Stimulated activated CD4-positive, alpha-beta T cell treated with anti-CD3 and anti-CD28 coated beads, Interleukin-2, amount 100 ng/mL, for 24 hours (primary cell): ENCODE data around the gene C9orf50.
A peak's percentile ranks its signal among the peaks of the same experiment; 100 is the strongest.

ENCODE experiments used
- DNase-seq, 2 donors: peaks; one replicate each; pipeline ENCODE4 v3.0.0-alpha.2; 2020

C9orf50 gene

DNA sequence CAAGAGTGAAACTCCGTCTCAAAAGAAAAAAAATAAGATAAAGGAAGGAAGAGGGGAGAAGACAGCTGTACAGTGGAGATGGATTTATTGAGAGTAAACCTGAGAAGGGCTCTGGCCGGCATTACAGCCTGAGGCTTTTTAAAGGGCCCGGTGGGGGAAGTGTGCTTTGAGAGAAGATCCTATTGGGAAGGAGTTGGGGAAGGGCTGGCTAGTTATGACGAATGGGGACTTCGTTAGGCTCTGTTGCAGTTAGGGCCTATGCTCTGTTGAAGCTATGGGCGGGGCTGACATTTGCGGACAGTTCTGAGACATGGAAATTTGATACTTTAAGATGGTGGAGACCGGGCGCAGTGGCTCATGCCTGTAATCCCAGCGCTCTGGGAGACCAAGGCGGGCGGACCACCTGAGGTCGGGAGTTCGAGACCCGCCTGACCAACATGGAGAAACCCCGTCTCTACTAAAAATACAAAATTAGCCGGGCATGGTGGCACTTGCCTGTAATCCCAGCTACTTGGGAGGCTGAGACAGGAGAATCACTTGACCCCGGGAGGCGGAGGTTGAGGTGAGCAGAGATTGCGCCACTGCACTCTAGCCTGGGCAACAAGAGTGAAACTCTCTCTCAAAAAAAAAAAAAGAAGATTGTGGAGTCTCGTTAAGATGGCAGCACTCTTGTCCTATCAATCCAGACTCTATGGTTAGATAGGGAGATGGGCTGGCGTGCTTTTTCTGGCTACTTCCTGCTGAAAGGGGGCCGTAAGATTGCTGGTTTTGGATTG is 33.2 kb downstream of the C9orf50 start:
- no peak for DNase-seq

DNA sequence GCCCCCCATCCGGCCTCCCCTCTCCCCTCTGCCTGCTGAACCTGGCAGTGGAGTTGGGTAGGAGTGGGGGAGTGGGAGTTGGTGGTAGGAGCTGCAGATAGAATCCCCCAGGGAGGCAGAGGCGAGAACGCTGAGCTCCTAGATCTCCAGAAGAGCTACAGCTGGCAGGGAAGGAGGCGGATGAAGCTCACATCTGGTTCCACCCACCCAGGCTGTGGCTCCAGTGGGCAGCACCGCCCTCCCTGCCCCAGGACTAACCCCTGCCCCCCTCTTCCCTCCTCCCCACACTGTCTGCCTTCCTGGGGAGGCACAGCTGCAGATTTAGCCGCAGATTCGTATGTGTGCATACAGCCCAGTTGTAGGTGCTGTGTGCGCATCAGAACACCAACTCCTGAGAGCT is 34.2 kb downstream of the C9orf50 start:
- DNase-seq = no peak

GRCh38 chr9:129586245-129586644 is 34.7 kb downstream of the C9orf50 start:
- DNase-seq = no peak

- no peak for DNase-seq
These were observed 35.5 kb downstream of the C9orf50 start for GRCh38 chr9:129585352-129585751.

DNA sequence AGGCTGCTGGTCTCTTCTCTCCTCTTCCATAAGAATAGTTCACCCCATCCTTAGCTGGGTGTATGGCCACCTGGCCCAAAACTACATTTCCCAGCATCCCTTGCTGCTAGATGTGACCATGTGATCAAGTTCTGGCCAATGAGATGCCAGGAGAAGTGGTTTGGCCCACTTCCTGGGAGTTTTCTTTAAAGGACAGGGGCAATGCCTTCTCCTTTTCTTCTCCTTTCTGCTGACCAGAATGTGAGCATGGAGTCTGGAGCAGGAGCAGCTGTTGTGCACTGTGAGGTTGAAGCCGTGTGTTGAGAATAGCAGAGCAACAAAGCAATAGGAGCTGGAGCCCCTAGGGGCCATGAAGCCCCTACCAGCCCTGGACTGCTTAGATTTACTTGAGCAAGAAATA is 36.8 kb downstream of the C9orf50 start:
- DNase-seq = peak; percentile 61 to 65

DNA sequence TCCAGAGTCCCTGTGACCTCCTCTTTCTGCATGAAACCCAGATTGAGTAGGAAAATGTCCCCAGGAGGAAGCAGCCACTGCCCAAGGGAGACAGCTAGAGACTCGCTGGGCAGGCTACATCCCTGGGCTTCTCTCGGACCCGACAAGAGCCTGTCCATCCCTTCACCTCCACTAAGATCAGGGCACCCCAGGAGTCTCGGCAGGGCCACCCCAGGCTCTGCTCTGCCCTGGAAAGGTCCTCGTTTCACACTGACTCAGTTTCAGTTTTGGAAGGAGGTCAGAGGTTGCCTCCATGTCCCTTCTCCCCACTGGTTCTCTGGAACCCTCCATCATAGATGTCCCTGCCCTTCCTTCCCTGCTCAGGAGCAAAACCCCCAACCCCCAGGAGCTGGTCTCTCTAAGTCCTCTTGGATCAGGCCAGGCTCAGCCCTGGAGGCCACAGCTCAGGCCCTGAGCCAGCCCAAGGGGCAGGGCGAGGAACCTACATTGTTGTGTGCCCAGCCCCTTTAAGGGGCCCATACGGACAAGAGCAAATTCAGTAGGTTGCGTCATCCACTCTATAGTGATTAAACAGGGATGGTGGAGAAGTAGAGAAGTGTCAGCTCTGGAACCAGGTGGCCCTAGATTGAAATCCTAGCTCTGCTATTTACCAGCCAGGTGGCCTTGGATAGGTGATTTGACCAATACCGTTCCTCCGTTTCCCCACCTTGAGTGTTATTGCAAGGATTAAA is 37.4 kb downstream of the C9orf50 start:
- DNase-seq = no peak

- DNase-seq = peak in 1 of 2 donors; percentile 22
These were observed 38.0 kb downstream of the C9orf50 start for GRCh38 chr9:129582855-129583254.

DNA sequence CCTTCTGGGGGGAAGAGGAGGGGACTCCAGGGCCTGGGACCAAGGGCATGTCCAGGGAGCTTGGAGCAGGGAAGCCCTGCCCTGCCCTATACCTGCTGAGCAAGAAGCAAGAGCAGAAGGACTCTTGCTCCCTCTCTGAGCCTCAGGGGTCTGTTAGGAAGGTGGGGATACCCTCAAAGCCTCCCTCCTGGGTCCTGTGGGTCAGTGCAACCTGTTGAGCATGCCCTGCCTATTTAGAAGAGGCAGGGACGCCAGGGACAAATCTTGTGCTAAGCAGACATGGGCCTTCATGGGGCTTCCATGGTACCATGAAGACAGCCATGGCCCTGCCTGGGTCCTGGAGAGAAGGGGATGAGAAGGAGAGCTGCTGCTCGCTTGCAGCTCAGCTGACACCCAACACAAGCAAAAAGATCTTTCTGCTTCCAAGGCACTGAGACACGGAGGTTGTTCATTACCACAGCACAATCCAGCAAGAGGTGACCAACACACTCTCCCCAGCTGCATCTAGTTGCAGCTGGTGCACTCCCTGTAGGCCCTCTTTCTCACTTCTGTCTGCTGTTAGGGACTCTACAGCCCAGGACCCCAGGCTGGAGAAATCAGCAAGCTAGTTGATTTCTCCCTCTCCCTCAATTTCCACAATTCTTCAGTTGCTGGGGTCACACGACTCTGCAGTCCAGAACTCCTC is 39.3 kb downstream of the C9orf50 start:
- DNase-seq = no peak

- peak; percentile 32 for DNase-seq
These were observed 40.5 kb downstream of the C9orf50 start for GRCh38 chr9:129580211-129580915.

DNA sequence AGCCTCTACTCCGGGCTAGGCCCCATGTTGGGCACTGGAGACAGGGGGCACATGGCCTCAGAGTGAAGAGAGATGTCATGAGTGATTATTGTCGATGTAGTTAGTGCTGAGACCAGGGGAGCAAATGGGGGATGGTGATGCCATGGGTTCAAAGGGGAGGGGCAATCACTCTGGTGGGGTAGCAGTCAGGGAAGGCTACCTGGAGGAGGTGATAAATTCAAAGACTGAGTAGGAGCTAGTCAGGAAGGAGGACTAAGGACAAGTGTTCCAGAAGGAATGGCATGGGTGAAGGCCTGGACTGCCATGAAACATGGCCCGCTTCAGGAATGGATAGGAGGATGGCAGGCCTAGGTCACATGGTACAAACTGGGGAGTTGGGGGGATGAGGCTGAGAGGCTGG is 41.6 kb downstream of the C9orf50 start:
- no peak for DNase-seq

DNA sequence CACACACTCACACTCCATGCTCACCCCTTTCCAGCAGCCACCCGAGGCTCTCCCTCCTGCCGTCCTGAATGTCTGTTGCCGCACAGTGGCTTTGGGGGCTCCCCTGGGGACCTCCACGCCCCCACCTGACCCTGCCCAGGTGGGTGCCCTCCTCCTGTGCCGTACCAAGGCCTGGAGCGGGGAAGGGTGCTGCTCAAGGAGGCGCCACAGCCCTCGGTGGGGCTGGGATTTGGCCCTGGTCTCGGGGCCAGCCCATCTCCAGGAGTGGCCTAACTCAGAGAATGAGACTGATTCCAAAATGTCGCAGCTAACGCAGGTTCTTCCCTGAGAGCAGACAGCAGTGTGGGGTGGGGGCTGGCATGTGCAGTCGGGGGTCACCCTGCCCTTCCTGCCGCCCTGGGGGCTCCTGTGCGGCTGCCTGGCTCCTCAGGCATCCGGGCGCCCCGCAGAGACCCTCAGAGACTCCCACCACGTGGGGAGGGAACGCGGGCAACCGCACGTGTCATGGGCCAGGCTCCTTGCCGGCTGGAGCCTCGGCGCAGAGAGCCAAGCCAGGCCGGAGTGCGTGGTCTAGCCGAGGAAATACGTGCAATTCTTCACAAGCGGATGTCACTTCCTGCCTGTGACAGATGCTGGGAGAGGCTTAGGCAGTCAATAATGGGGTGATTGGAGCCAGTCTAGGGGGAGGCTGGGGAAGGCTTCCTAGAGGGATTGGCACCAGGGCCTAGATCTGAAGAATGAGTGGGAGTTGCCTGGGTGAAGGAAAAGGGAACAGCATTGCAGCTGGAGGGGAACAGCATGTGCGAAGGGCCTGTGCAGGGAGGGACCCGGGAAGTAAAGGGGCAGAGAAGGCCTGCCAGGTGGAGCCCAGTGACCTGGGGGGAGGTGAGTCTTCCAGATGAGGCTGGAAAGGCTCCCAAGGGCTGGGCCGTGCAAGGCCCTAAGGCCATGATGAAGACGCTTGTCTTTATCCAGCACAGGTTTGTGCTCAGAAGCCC is 44.1 kb downstream of the C9orf50 start:
- no peak for DNase-seq

GRCh38 chr9:129575818-129576217 is 45.1 kb downstream of the C9orf50 start:
- DNase-seq = no peak

DNA sequence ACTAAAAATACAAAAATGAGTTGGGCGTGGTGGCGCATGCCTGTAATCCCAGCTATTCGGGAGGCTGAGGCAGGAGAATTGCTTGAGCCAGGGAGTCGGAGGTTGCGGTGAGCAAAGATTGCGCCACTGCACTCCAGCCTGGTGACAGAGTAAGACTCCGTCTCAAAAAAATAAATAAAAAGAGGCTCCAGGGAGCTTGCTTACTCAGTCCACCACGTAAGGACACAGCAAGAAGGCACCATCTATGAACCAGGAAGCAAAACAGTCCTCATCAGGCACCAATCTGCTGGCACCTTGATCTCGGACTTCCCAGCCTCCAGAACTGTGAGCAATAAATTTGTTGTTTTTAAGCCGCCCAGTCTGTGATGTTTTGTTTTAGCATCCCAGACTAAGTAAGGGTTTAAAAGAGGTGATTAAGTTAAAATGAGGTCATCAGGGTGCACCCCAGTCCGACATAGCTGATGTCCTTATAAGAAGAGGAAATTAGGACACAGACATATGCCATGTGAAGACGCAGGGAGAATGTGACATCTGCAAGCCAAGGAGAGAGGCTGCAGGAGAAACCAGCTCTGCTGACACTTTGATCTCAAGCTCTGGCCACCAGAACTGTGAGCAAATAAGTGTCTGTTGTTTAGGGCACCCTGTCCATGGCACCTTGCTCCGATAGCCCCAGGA is 45.9 kb downstream of the C9orf50 start:
- no peak for DNase-seq

DNA sequence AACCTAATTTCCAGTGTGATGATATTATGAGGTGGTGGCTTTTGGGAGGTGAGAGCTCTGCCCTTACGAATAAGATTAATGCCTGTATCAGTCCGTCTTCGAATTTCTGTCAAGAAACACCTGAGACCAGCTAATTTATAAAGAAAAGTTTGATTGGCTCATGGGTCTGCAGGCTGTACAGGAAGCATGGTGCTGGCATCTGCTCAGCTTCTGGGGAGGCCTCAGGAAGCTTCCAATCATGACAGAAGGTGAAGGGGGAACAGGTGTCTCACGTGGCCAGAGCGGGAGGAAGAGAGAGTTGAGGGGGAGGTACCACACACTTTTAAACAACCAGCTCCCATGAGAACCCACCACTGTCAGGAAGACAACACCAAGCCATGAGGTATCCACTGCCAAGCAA is 46.9 kb downstream of the C9orf50 start:
- no peak for DNase-seq

GRCh38 chr9:129572517-129572916 is 48.4 kb downstream of the C9orf50 start:
- DNase-seq = no peak

GRCh38 chr9:129572052-129572425 is 48.9 kb downstream of the C9orf50 start:
- DNase-seq = no peak

GRCh38 chr9:129571298-129572051 is 49.4 kb downstream of the C9orf50 start:
- DNase-seq = no peak

DNA sequence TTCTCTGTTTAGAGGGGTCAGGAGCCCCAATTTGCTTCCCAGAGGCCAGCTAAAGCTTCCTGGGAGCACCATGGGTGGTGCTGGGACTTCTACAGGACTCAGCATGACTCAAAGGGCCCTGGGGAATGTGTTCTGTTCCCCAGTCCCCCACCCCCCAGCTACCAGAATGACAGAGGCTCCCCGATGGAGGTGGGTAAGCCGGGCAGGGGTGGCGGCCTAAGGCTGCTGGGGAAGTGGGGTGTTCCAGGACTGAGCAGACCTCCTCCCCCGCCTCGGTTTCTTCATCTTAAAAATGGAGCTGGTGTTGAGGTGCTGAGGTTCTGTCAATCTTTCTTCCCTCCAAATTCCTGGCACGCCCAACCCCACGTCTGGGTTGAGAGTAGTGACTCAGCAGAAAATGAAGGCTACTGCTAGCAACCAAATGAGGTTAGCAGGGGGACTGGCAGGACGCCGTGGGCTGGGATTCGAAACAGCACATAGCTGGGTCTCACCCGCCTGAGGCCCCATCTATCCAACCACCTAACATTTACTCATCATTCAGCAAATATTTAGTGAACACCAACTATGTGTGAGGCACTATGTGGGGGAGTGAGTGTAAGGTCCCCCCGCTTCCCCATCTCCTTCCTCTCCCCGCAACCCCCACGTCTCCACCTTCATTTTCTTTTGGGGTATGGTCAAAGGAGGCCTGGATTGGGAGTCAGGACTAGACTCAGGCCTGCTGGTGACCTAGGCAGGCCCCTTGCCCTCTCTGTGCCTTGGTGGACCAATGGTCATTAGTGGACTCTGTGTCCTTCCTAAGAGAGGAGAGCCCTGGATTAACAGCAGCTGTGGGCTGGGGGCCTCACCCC is 50.2 kb downstream of the C9orf50 start:
- peak; percentile 16 to 38 for DNase-seq
